H1 (cell line): Measurements from ENCODE around the gene GABBR1. TPM values are rescaled to one million over a fixed set of nuclear protein-coding genes. Genes with fewer than 3 reads are reported as not detected.

ENCODE experiments used
- CTCF ChIA-PET: fragments of 300-600 bp; sonication (Branson Sonifier 250); formaldehyde crosslinking; loops from one replicate; lab custom pipeline; 2021; ENCODE audit not compliant: partially characterized antibody; lab: Charles Lee
- POLR2A ChIA-PET: fragments of 300-600 bp; sonication (Branson Sonifier 250); formaldehyde crosslinking; loops from one replicate; lab custom pipeline; 2021; ENCODE audit warnings: inconsistent platforms; ENCODE audit not compliant: partially characterized antibody; lab: Charles Lee
- DNase-seq, 2 experiments: peaks; one replicate each; pipeline versions ENCODE4 v3.0.0 to v3.0.0-alpha.2; 2010 to 2022; ENCODE audit warnings: low spot score in 2 of 2, low read depth in 1 of 2, mixed read lengths in 1 of 2
- FAIRE-seq: peaks from 2 replicates; lab custom pipeline; 2011; peaks lifted over from hg19 to GRCh38; lab: Jason Lieb, UNC
- H2AFZ ChIP-seq: 2 replicates; pipeline ENCODE4 v1.8.1; 2012; ENCODE audit warnings: low read length, inconsistent platforms
- H2AK5ac ChIP-seq: 2 replicates; pipeline ENCODE4 v1.6.1; 2013; ENCODE audit warnings: low read depth, low read length
- H2BK120ac ChIP-seq: replicated peaks from 2 replicates; pipeline ENCODE3; 2013; ENCODE audit warnings: low read depth, low read length, inconsistent platforms
- H2BK12ac ChIP-seq: 2 replicates; pipeline ENCODE4 v1.6.1; 2013; ENCODE audit warnings: low read depth, low read length
- H2BK15ac ChIP-seq: 2 replicates; pipeline ENCODE4 v1.6.1; 2013; ENCODE audit warnings: low read length
- H2BK20ac ChIP-seq: 2 replicates; pipeline ENCODE4 v1.6.1; 2013; ENCODE audit warnings: low read length
- H2BK5ac ChIP-seq: 2 replicates; pipeline ENCODE4 v1.6.1; 2013; ENCODE audit warnings: low read depth, low read length
- H3K14ac ChIP-seq: 2 replicates; pipeline ENCODE4 v1.6.1; 2013; ENCODE audit warnings: inconsistent platforms; ENCODE audit not compliant: insufficient read length
- H3K18ac ChIP-seq: 2 replicates; pipeline ENCODE4 v1.6.1; 2013; ENCODE audit warnings: low read length; ENCODE audit errors: extremely low read depth
- H3K23ac ChIP-seq: 2 replicates; pipeline ENCODE4 v1.6.1; 2013; ENCODE audit warnings: inconsistent platforms; ENCODE audit not compliant: insufficient read length
- H3K23me2 ChIP-seq: 2 replicates; pipeline ENCODE4 v1.6.1; 2013; ENCODE audit warnings: low read depth, low read length
- H3K27ac ChIP-seq: 2 replicates; pipeline ENCODE4 v1.6.1; 2011; ENCODE audit warnings: low read depth, low read length, inconsistent platforms
- H3K27me3 ChIP-seq, 4 experiments: replicated peaks in 1 of 4; 1 replicate in 1 of 4; 2 replicates in 3 of 4; pipeline versions ENCODE4 v1.6.1 to v1.8.1; 2011 to 2013; ENCODE audit warnings: low read length in 3 of 4, mild to moderate bottlenecking in 3 of 4, inconsistent platforms in 2 of 4, mixed read lengths in 2 of 4, moderate library complexity in 1 of 4; ENCODE audit not compliant: control insufficient read depth in 3 of 4, insufficient read depth in 3 of 4; ENCODE audit errors: extremely low read depth in 1 of 4
- H3K36me3 ChIP-seq, 4 experiments: 2 replicates each; pipeline versions ENCODE4 v1.6.1 to v1.8.1; 2011 to 2013; ENCODE audit warnings: mild to moderate bottlenecking in 4 of 4, low read length in 3 of 4, moderate library complexity in 2 of 4, control low read depth in 1 of 4, inconsistent platforms in 1 of 4; ENCODE audit not compliant: insufficient read depth in 4 of 4, control insufficient read depth in 2 of 4
- H3K4ac ChIP-seq: replicated peaks from 2 replicates; pipeline ENCODE3; 2013; ENCODE audit warnings: low read length, low read depth, mixed read lengths, inconsistent platforms; ENCODE audit not compliant: insufficient read length
- H3K4me1 ChIP-seq, 4 experiments: replicated peaks in 1 of 4; 1 replicate in 1 of 4; 2 replicates in 3 of 4; pipeline versions ENCODE4 v1.6.1 to v1.8.1; 2011 to 2013; ENCODE audit warnings: low read length in 3 of 4, inconsistent platforms in 2 of 4, mixed read lengths in 1 of 4; ENCODE audit not compliant: insufficient read depth in 4 of 4, control insufficient read depth in 3 of 4
- H3K4me2 ChIP-seq, 2 experiments: 2 replicates each; pipeline versions ENCODE4 v1.6.1 to v1.8.1; 2011 to 2013; ENCODE audit warnings: low read depth in 2 of 2, low read length in 2 of 2, control low read depth in 1 of 2, inconsistent platforms in 1 of 2, mild to moderate bottlenecking in 1 of 2; ENCODE audit not compliant: insufficient read depth in 1 of 2
- H3K4me3 ChIP-seq, 4 experiments: fragments of 200-600, 300-600 bp in 1 of 4; sonication (generic), shearing (Covaris generic), sonication (Bioruptor Twin) in 1 of 4; 2 replicates each; pipeline versions ENCODE4 v1.5.1 to v1.8.1; 2011 to 2016; ENCODE audit warnings: low read length in 4 of 4, low read depth in 3 of 4, control low read depth in 2 of 4, inconsistent platforms in 2 of 4, mild to moderate bottlenecking in 2 of 4, mixed read lengths in 1 of 4, moderate library complexity in 1 of 4; ENCODE audit not compliant: insufficient read depth in 2 of 4; ENCODE audit errors: extremely low read depth in 1 of 4
- H3K56ac ChIP-seq: replicated peaks from 2 replicates; pipeline ENCODE3; 2013; ENCODE audit warnings: low read depth, mild to moderate bottlenecking, mixed read lengths, low read length, inconsistent platforms; ENCODE audit not compliant: insufficient read length
- H3K79me1 ChIP-seq: 2 replicates; pipeline ENCODE4 v1.6.1; 2013; ENCODE audit warnings: low read depth, low read length, control low read depth
- H3K79me2 ChIP-seq, 2 experiments: 2 replicates each; pipeline versions ENCODE4 v1.6.1 to v1.8.1; 2012 to 2013; ENCODE audit warnings: low read length in 2 of 2, mild to moderate bottlenecking in 2 of 2, inconsistent platforms in 1 of 2; ENCODE audit not compliant: insufficient read depth in 2 of 2, control insufficient read depth in 1 of 2
- H3K9ac ChIP-seq, 4 experiments: replicated peaks in 1 of 4; 1 replicate in 1 of 4; 2 replicates in 3 of 4; pipeline versions ENCODE4 v1.6.1 to v1.8.1; 2011 to 2013; ENCODE audit warnings: low read depth in 3 of 4, low read length in 3 of 4, control low read depth in 2 of 4, mild to moderate bottlenecking in 2 of 4, moderate library complexity in 2 of 4, inconsistent platforms in 1 of 4; ENCODE audit errors: extremely low read depth in 1 of 4
- H3K9me3 ChIP-seq, 2 experiments: 2 replicates each; pipeline versions ENCODE4 v1.6.1 to v1.8.1; 2012 to 2013; ENCODE audit warnings: mild to moderate bottlenecking in 2 of 2, moderate library complexity in 2 of 2, control low read depth in 1 of 2, inconsistent platforms in 1 of 2, low read depth in 1 of 2, low read length in 1 of 2, mixed read lengths in 1 of 2; ENCODE audit not compliant: insufficient read depth in 2 of 2
- H4K20me1 ChIP-seq, 2 experiments: replicated peaks in 1 of 2; 2 replicates each; pipeline versions ENCODE3 to v1.8.1; 2011 to 2013; ENCODE audit warnings: inconsistent platforms in 2 of 2, low read length in 2 of 2, mild to moderate bottlenecking in 1 of 2; ENCODE audit not compliant: insufficient read depth in 2 of 2, control insufficient read depth in 1 of 2
- H4K5ac ChIP-seq: 2 replicates; pipeline ENCODE4 v1.6.1; 2013; ENCODE audit warnings: low read length, low read depth, mixed read lengths, inconsistent platforms; ENCODE audit not compliant: insufficient read length
- H4K8ac ChIP-seq: 2 replicates; pipeline ENCODE4 v1.8.0; 2013; ENCODE audit warnings: mild to moderate bottlenecking, moderate library complexity, low read length, inconsistent platforms; ENCODE audit not compliant: insufficient read depth; ENCODE audit errors: extremely low read depth
- H4K91ac ChIP-seq: replicated peaks from 2 replicates; pipeline ENCODE3; 2013; ENCODE audit warnings: low read length, mixed read lengths, inconsistent platforms; ENCODE audit not compliant: insufficient read length
- BRCA1 ChIP-seq: IDR thresholded peaks from 2 replicates; pipeline ENCODE4 v1.6.1; 2012; ENCODE audit warnings: low read depth, low read length, improper control_type of control experiment
- E2F6 ChIP-seq: IDR thresholded peaks from 2 replicates; pipeline ENCODE4 v1.6.1; 2012; ENCODE audit warnings: inconsistent platforms
- MAFK ChIP-seq: IDR thresholded peaks from 2 replicates; pipeline ENCODE4 v1.6.1; 2012; ENCODE audit warnings: low read depth, mild to moderate bottlenecking, improper control_type of control experiment, low read length
- POLR2AphosphoS5 ChIP-seq: IDR thresholded peaks from 2 replicates; pipeline ENCODE4 v1.6.1; 2011; ENCODE audit warnings: low read depth, low read length
- SIN3A ChIP-seq, 2 experiments: IDR thresholded peaks in 1 of 2; conservative IDR thresholded peaks in 1 of 2; 2 replicates each; pipeline ENCODE4 v1.6.1; 2011 to 2012; ENCODE audit warnings: low read length in 2 of 2, improper control_type of control experiment in 1 of 2, low read depth in 1 of 2, mild to moderate bottlenecking in 1 of 2
- WGBS, 2 experiments: shearing (Covaris generic) in 1 of 2; methylation state at CpG; one replicate each; pipeline versions ENCODE4 v1.1.6 to v1.1.7; 2013 to 2015; ENCODE audit warnings: low lambda C conversion rate in 2 of 2, mixed read lengths in 2 of 2, inconsistent platforms in 1 of 2, low coverage in 1 of 2, missing lambda C conversion rate in 1 of 2; ENCODE audit not compliant: insufficient replicate concordance in 2 of 2, insufficient coverage in 1 of 2, insufficient read length in 1 of 2; ENCODE audit errors: extremely low coverage in 1 of 2, missing lambda C conversion rate in 1 of 2; 5-methylcytosine and 5-hydroxymethylcytosine counted together
- polyA plus RNA-seq, 7 experiments: library from polyadenylated mRNA; depleted of rRNA in 3 of 7; stranded (reverse) in 5 of 7; unstranded in 2 of 7; fragments of >200 nt in 5 of 7; fragments of 200-250 nt in 2 of 7; gene quantifications; 1 replicate in 5 of 7; 2 replicates in 1 of 7; 4 replicates in 1 of 7; pipeline versions ENCODE4 v1.2.1 to v1.2.3, GENCODE V29; 2011 to 2013; ENCODE audit warnings: missing spikeins in 2 of 7, mixed read lengths in 2 of 7
- total RNA-seq: library from RNA; stranded (reverse); fragmentation: NEBNext Ultra II Directional; extraction: Animal tissue kit (Norgen Biotek cat#: 25700); gene quantifications from 2 replicates; pipeline ENCODE4 v1.2.1, GENCODE V29; 2021

Gene GABBR1
- total and polyA plus RNA-seq, 2 of the 8 experiments (the other 6 are each of a cell fraction or from before 2014, with no cell fraction given) = 75.9 to 78.3 TPM

DNA sequence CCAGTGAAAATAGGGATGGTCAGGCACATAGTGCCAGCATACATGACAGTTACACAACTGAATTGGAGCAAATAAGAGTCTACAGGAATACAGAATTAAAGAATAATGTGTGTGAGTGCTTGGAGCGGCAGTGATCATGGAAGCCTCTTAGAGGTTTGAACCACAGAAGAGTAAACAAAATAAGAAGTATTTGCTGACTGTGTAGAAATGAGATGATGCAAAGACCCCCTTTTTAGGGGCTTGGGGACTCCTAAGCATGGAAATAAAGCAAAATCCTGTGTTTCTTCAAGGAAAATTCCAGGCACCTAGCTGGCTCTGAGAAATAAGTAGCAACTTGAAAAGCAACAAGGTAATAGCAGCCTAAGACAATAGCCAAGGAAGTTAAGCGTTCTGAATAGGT is 41.3 kb downstream of the GABBR1 start:
- no peak overlapping the region for H2AK5ac ChIP-seq
- H2BK5ac ChIP-seq = no peak overlapping the region
- CTCF ChIA-PET = interaction anchor here (0.9 to 7.2 kb wide), 3 partner anchors 26 to 216 kb away, joined by 3 to 53 read pairs (median 11); partner anchors contain the start of gene OR12D3
- H4K20me1 ChIP-seq = no peaks in the 10 kb centered on the region
- H3K23ac ChIP-seq = no peak overlapping the region
- H3K27me3 ChIP-seq = no peaks in the 10 kb centered on the region
- no peaks in the 10 kb centered on the region for H3K9me3 ChIP-seq
- WGBS, 2 experiments = 92% methylated on average over 2 of the region's 2 CpGs; no CpG with 5 or more reads in 1 of the 2 experiments
- no peak overlapping the region for H2BK120ac ChIP-seq
- no peak overlapping the region for H4K91ac ChIP-seq
- H3K9ac ChIP-seq = no peak overlapping the region
- H3K4me1 ChIP-seq = no peaks in the 10 kb centered on the region; a peak in 1 of 7 replicates
- no peaks in the 10 kb centered on the region for H3K23me2 ChIP-seq
- no peak overlapping the region for H3K18ac ChIP-seq
- no peak overlapping the region for H3K4me2 ChIP-seq
- no peaks in the 10 kb centered on the region for H3K79me1 ChIP-seq
- FAIRE-seq = no peak
- POLR2A ChIA-PET = interaction anchor here (0.8 to 0.9 kb wide), 2 partner anchors 35 to 91 kb away, joined by 3 read pairs; no protein-coding TSS in a partner anchor
- no peak overlapping the region for H2BK20ac ChIP-seq
- no peak overlapping the region for H2BK15ac ChIP-seq
- no peak overlapping the region for H3K27ac ChIP-seq
- no peak overlapping the region for H3K4me3 ChIP-seq
- H3K4ac ChIP-seq = no peak overlapping the region
- no peaks in the 10 kb centered on the region for H3K36me3 ChIP-seq
- no peak overlapping the region for H2AFZ ChIP-seq
- no peak for DNase-seq
- H4K8ac ChIP-seq = no peak overlapping the region
- TF ChIP-seq POLR2AphosphoS5 (no peak), BRCA1 (no peak), MAFK (peak; percentile 27; the same call in 1 of the 2 replicates), SIN3A (conservative IDR thresholded peaks at IDR 0.05 in 1 of 2, IDR thresholded peaks at IDR 0.05 in 1 of 2; ENCODE audit: low read depth in 1 of 2, low read length in 2 of 2) (no peak), E2F6 (no peak)
- H3K79me2 ChIP-seq = no peaks in the 10 kb centered on the region
- H3K56ac ChIP-seq = no peak overlapping the region
- no peak overlapping the region for H2BK12ac ChIP-seq
- no peak overlapping the region for H4K5ac ChIP-seq
- no peak overlapping the region for H3K14ac ChIP-seq
